Measurements from ENCODE around the gene SYNJ2.

DNA sequence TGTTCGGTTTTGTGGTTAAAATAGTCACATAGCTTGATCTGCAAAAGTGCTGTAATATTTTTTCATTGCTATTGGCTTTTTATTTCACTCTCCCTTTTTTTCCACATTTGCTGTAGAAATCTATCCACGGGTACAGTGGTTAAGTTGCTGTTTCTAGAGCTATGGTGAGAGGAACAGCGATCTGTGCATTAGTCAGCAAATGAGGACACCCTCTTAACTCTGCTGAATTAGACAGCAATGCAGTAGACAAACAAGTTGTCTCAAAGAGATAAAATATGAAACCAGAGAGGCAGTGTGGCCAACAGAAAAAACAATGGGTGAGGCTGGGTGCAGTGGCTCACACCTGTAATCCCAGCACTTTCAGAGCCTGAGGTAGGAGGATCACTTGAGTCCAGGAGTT lies 17.6 kb upstream of the SYNJ2 start:
- TF ChIP-seq, protein P1, sequence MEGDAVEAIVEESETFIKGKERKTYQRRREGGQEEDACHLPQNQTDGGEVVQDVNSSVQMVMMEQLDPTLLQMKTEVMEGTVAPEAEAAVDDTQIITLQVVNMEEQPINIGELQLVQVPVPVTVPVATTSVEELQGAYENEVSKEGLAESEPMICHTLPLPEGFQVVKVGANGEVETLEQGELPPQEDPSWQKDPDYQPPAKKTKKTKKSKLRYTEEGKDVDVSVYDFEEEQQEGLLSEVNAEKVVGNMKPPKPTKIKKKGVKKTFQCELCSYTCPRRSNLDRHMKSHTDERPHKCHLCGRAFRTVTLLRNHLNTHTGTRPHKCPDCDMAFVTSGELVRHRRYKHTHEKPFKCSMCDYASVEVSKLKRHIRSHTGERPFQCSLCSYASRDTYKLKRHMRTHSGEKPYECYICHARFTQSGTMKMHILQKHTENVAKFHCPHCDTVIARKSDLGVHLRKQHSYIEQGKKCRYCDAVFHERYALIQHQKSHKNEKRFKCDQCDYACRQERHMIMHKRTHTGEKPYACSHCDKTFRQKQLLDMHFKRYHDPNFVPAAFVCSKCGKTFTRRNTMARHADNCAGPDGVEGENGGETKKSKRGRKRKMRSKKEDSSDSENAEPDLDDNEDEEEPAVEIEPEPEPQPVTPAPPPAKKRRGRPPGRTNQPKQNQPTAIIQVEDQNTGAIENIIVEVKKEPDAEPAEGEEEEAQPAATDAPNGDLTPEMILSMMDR (IDR thresholded peaks at IDR 0.05), result no peak
- TF ChIP-seq POLR2A (IDR thresholded peaks at IDR 0.05), result no peak

All from heart left ventricle (tissue), 13 donors.